Measurements from ENCODE around the gene CMIP.
A peak's percentile ranks its signal among the peaks of the same experiment; 100 is the strongest.
"Not testable (repeated sequence)": the region's sequence is repeated elsewhere in the genome, so short reads cannot be mapped to it uniquely, and the experiment has no call there.

The CMIP gene

DNA sequence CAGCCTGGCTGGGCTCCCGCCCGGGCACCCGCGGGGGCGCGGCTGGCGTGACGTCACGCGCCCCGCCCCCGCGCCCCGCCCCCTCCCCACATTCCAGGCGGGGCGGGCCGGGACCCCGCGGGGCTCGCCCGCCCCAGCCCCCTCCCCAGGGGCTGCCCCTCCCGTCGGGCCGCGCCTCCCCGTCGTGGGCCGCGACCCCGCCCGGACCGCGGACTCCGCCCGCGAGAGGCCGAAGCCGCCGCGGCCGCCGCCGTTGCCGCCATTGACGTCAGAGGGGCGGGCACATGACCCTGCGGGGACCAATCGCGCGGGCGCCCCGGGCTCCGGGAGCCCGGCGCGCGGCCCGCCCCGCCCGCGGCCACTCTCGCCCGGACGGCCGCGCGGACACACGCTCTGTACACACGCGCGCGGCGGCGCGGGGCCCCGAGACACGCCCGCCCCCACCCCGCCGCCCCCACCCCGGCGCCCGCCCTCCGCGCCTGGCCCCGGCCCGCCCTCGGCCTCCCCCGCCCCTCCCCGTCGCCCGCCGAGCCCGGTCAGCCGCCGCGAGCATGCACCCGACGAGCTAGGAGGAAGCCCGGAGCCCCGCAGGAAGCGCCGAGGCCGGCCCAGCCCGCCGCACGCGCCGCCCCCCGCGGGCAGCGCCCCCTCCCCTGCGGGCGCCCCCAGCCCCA is at the start of gene CMIP:
Gene CMIP, plus strand, starts transcription at position 361 of the 674 bp plus-strand sequence.
- peak; percentile 9 for DNase-seq

DNA sequence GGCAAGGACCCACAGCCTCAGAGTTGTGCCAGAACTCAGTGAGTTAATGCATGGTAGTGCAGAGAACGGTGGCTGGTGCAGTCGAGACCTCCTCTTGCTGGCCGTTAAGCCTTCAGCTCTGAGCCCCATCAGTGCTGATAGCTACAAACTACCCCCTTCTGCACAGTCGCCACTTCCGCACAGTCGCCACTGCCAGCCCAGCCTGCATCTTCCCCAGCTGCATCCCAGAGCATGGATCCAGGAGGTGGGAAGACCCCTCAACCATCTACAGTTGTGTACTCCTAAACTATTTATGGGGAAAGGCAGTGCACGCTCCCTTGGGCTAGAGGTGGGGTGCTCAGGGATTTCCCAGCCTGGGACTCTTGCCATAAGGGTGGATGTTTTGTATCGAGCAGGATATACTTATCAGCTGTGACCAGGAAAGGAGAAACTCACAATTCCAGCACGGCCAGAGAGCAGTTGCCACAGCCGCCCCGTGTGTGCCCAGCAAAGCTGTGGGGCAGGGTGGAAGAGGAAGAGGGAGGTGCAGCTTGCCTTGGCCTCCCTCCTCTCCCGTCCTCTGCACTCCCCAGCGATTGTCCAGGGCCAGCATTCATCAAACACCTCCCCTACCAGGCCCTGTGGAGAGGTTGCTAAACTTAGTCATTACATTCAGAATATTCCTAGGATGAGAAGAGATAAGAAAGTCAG is 49.5 kb upstream of the CMIP start:
- no peak for DNase-seq

DNA sequence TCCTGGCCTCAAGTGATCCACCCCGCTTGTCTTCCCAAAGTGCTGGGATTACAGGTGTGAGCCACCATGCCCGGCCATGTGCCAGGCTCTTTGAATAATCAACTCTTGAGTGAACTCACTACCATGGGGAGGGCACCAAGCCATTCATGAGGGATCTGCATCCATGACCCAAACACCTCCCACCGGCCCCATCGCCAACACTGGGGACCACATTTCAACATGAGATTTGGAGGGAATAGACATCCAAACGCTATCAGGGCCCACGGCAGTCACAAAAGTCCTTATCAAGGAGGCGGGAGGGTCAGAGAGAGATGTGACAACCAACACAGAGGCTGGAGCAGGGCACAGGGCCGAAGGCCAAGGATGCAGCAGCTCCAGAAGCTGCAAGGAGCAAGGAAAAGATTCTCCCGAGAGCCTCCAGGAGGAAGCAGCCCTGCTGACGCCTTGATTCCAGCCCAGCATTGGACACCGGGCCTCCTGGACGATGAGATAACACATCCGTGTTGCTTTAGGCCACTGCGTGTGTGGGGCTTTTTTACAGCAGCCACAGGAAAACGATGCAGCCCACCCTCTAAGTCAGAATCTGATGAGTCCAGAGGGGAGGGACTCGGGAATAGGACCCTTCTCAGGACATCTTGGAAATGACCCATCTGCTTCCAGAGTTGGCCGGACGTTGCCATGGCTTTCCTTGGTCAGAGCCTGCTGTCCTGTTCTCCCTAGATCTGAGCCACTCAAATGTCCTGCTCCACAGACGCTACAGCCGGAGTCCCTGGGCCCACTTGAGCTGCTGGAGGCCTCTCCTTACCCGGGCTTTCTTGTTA is 47.3 kb upstream of the CMIP start:
- DNase-seq, result no peak

DNA sequence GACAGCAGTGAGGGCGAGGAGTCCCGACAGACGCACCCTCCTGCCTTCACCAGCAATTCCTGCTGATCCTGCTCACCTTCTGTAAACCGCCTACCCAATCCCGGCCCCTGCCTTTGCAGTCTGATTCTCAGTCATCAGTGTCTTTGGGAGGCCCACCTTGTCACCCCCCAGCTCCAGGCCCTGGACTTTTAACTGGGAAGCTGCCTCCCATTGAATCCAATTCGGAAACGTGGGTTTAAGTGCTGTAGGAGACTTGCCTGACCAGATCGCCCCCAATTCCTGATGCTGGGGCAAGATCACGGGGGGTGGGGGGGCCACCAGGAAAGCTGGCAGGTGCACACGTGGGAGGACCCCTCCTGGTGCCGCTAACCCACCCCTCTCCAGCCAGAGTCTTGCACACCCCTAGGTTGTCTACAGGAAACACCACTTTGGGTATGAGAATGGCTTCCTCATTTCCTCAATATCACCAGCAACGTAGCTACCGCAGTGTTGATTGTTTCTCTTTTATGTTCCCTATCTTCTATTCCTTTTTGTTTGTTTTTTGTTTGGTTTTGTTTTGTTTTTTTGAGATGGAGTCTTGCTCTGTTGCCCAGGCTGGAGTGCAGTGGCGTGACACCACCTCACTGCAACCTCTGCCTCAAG is 46.6 kb upstream of the CMIP start:
- DNase-seq, result no peak

DNA sequence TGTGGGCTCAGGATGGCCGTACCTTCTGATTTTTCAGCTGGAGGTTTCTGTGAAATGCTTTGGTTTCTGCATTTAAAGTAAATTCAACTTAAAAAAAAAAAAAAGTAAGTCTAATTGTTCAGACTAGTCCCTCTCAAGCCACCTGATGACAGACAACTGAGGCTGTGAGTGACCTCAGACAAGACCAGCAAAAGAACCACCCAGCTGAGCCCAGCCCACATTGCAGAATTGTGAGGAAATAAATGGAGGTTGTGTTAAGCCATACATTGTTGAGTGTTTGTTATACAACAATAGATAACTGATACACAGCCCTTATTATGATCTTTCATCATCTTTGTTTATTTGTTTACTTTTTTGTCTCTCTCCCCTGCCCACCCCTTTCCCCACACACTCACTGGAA is 44.7 kb upstream of the CMIP start:
- no peak for DNase-seq

DNA sequence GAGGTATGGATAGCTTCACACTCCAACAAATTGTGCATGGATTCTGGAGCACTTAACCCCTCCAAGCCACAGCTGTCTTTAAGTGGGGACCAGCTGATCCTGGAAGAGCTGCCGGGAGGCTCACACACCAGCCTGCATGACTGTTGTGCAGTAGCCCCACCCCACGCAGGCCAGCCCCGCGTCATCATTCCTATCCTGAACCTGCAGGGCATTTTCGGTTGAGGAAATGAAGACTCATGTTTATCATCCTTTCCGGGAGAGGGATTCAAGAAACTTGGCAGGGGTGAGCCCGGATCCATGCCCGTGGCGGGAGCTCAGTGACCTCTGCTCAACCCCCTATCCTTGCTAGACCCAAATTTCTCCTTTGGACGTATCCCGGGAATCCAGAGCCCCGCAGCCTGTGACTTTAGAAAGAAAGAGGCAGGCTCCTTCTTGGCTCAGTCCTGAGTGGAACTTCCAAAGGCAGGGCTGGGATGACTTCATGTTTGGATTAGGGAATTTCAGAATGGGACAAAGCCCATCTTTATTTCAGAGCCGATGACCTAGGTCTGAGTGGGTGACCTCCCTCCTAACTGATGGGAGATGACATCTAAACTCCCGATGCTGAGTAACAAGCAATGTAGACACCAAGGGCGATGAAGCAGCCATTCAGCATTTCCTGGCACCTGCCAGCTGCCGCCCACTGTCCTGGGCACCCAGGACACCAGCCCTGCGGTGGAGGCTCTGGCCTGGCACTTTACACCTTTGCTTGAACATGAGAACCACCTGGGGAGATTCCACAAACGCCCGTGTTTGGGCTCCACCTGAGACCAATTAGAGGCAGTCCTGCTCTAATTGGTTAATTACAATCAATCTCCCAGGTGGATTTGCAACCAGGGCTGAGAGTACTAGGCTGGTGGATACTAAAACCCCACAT is 43.3 kb upstream of the CMIP start:
- DNase-seq, result no peak

- no peak for DNase-seq
Measured at GRCh38 chr16:81403208-81403600, 41.4 kb upstream of the CMIP start.

DNA sequence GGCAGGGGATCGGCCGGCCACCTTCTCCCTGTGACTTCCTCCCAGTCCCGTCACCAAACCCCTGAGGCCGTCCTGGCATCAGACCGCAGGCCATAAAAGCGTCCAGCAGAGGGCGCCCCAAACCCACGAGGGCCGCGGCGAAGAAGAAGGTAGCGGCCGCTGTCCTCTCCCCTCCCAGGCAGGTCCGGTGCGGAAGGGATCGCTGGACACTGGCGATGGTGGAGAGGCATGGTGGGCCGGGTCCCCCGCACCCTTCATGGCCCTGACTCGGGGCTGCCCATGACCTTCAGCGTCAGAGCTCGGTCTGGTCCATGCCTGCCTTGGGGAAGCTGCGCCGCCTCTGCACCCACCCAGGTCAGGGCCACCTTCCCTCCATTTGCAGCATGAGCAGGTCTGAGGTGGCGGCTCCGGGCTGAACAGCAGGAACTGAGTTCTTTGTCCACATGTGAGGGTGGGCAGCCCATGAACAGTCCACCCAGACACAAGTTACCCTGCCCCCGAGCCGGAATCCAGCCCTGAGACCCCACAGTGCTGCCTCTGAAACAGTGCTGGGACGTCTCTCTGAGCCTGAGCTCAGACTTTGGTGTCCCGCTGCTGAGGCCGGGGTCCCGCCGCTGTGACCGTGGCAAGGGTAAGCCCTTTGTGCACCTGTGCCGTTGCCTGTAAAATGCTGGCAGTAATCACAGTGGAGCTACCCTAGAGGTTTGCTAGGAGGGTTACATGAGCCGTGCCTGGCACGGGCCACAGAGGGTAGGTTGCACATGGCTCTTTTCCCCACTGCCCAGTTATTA is 40.8 kb upstream of the CMIP start:
- peak; percentile 35 for DNase-seq

DNA sequence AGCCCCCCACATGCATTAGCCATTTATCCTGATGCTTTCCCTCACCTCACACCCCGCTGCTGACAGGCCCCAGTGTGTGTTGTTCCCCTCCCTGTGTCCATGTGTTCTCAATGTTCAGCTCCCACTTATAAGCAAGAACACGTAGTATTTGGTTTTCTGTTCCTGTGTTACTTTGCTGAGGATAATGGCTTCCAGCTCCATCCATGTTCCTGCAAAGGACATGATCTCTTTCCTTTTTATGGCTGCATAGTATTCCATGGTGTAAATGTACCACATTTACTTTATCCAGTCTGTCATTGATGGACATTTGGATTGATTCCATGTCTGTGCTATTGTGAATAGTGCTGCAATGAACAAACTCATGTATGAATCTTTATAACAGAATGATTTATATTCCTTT is 39.6 kb upstream of the CMIP start:
- not testable (repeated sequence) for DNase-seq

- no peak for DNase-seq
Measured at GRCh38 chr16:81405702-81406113, 38.9 kb upstream of the CMIP start.

GRCh38 chr16:81408409-81408950 is 36.1 kb upstream of the CMIP start:
- DNase-seq, result no peak

DNA sequence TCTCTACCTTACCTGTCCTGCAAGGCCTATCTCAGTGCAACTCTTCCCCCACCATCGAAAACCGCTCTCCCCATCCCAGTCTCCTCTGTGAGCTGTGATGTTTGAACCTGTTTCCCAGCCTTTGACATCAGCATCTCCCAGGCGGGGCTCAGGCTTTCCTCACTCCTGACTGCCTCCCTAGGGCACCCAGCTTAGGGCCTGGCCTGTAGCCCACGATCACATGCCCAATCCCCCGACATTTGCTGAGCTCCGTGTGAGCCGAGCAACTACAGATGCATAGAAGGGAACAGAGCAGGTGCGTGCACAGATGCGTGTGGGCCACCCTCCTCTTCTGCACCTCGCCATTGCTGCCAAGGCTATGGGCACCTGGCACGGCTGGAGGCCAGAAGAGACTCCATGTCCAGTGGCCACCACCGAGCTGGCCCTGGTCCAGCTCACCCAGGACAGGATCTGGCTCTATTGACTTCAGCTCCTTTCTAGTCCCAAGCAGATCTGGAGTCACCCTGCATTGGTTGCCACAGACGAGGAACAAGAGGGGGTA is 35.5 kb upstream of the CMIP start:
- DNase-seq, result no peak

- no peak for DNase-seq
Measured at GRCh38 chr16:81410643-81411293, 33.8 kb upstream of the CMIP start.

DNA sequence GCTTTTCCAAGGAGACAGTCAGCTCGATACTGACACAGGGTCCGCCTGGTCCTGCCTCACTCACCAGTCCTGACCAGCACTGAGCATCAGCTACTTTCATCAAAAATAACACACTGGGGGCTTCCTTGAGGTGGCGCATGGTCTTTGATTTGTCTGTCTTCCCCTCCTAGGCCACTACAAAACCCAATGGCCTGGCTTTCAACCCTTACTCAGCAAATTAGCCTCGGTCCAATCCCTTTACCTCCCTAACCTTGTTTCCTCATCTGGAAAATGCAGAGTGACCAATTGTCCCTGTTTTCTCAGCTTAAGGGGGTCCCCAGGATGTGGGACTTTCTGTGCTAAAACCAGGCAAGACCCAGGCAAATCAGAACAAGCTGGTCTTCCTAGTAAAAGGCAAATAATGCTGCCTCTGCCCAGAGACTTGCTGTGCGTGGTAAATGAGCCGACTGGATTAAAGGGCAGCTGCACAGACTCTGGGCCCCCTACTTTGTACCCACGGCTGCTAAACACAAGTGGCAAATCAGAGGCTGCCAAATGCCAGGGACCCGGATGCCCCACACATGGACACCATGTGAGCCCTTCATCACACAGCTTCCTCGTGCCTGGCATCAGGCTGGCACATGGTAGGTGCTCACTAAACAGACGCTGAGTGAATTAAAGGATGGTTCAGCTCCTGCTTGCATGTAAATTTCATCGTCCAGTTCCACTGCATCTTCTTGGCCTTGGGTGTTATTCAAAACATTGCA is 31.2 kb upstream of the CMIP start:
- no peak for DNase-seq

DNA sequence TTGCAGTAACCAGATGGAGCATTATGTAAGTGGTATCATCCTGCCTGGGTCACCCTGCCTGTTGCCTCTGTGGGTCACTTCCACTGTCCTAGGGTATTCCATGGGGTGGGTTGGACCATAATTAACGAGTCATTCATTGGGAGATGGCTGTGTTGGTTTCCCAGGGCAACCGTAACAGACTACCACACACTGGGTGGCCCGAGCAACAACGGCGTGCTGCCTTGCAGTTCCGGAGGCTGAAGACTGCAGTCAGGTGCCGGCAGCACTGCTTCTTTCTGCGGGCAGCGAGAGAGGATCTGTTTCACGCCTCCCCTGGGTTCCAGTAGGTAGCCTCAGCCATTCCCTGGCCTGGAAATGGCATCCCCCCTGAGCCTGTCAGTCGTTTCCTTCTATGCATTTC is 28.9 kb upstream of the CMIP start:
- no peak for DNase-seq

DNA sequence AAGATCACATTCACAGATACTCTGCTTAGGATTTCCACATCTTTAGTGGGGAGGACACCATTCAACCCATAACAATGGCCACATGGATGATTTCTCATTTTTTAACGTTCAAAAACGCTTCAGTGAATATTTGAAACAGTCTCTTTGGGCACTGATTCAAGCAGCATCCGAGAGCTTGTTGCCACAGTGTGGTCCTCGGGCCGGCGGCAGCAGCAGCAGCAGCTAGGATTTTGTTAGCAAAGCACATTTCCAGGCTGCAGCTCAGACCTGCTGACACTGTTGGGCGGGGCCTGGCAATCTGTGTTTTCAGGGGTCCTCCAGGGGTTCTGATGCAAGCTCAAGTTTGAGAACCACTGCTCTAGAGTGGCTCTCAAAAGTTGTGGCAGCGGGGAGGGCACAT is 27.9 kb upstream of the CMIP start:
- no peak for DNase-seq

- DNase-seq, result no peak
Measured at GRCh38 chr16:81417210-81417609, 27.4 kb upstream of the CMIP start.

DNA sequence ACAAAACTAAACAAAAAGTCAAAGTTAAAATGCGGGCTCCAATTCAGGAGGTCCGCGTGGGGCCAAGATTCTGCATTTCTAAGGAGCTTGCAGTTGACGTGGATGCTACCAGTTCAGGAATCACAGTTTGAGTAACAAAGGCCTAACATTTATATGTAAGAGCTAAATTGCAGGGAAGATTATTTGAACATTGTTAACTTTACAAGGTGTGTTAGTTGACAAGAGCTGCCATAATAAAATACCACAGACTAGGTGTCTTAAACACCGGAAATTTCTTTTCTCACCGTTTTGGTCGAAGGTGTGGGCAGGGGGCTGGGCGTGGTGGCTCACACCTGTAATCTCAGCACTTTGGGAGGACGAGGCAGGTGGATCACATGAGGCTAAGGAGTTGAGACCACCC is 24.8 kb upstream of the CMIP start:
- DNase-seq, result no peak

DNA sequence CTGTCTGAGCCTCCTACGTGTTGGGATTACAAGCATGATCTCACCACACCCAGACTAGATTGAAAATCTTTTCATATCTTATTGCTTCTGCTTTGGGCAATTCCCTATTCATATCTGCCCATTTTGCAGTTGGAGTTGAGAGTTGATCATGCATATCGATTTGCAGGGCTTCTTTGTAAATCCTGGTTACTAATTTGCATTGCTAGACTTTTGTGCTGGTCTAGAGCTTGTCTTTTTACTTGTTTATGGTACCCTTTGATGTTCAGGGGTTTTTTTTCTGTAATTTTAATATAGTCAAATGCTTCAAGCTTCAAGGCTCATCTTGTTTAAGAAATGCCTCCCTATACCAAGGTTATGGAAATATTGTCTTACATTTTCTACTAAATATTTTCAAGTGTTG is 23.5 kb upstream of the CMIP start:
- no peak for DNase-seq

DNA sequence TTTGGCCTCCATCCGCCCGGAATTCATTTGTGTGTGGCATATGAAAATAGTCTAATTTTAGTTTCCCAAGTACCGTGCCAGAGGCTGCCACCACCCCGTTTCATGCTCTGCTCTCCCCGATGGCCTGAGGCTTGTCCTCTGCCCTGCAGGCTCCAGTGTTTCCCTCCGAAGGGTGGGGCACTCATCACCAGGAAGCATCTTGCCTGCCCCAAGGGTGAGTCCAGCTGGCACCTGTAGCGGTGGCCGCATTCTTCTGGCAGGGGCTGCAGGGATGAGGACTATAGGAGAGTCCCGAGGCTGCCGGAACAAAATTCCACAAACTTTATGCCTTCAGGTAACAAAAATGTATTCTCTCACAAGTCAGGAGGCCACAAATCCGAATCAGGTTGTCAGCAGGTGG is 23.1 kb upstream of the CMIP start:
- no peak for DNase-seq

Data from NCI-H1694 (cell line).